BLaER1 treated with 17β-estradiol and CSF1 and Interleukin-3, amounts not matched to agents 10 nM and 100 nM (cell line): ENCODE data around the gene DLG3.
"Not testable (repeated sequence)": the region's sequence is repeated elsewhere in the genome, so short reads cannot be mapped to it uniquely, and the experiment has no call there.

Experiments used
- H3K27ac ChIP-seq, 11 experiments: shearing (Covaris generic); formaldehyde crosslinking; 2 replicates each; pipeline ENCODE4 v1.8.1; 2022
- H3K27me3 ChIP-seq, 11 experiments: shearing (Covaris generic); formaldehyde crosslinking; 2 replicates each; pipeline ENCODE4 v1.8.1; 2022
- H3K36me3 ChIP-seq, 11 experiments: shearing (Covaris generic); formaldehyde crosslinking; 2 replicates each; pipeline ENCODE4 v1.8.1; 2022
- H3K4me1 ChIP-seq, 10 experiments: shearing (Covaris generic); formaldehyde crosslinking; 2 replicates each; pipeline ENCODE4 v1.8.1; 2022
- H3K4me2 ChIP-seq, 11 experiments: shearing (Covaris generic); formaldehyde crosslinking; 2 replicates each; pipeline ENCODE4 v1.8.1; 2022
- H3K4me3 ChIP-seq, 10 experiments: shearing (Covaris generic); formaldehyde crosslinking; 2 replicates each; pipeline ENCODE4 v1.8.1; 2022
- H3K9ac ChIP-seq, 11 experiments: shearing (Covaris generic); formaldehyde crosslinking; 2 replicates each; pipeline ENCODE4 v1.8.1; 2022
- H3K9me3 ChIP-seq, 11 experiments: shearing (Covaris generic); formaldehyde crosslinking; replicated peaks in 1 of 11; 2 replicates each; pipeline ENCODE4 v1.8.1; 2022
- H4K20me1 ChIP-seq, 11 experiments: shearing (Covaris generic); formaldehyde crosslinking; 2 replicates each; pipeline ENCODE4 v1.8.1; 2022
- Cebpa-rat ChIP-seq, 11 experiments: shearing (Covaris generic); IDR thresholded peaks; 2 replicates each; pipeline ENCODE4 v1.8.1; 2022

DLG3 gene

GRCh38 chrX:70504772-70505450 lies 60.3 kb downstream of the DLG3 start:
- Histone ChIP-seq H4K20me1 (peaks cover 0 to 10% (median 0%) of the 10 kb centered on the region in 11 experiments; a peak in 1 of 22 replicates), H3K27ac (no peak overlapping the region), H3K9ac (no peak overlapping the region), H3K4me2 (no peak overlapping the region), H3K27me3 (peaks cover 86 to 100% (median 99%) of the 10 kb centered on the region in 11 experiments), H3K9me3 (no peaks in the 10 kb centered on the region), H3K36me3 (peaks cover 0 to 53% (median 39%) of the 10 kb centered on the region in 11 experiments; a peak in 17 of 22 replicates), H3K4me3 (no peak overlapping the region), H3K4me1 (peaks cover 0 to 21% (median 15%) of the 10 kb centered on the region in 10 experiments; a peak in 14 of 20 replicates)
- TF ChIP-seq Cebpa-rat (IDR thresholded peaks at IDR 0.05): no peak

- no peak overlapping the region for H3K4me2 ChIP-seq
- H3K9ac ChIP-seq: no peak overlapping the region
- H3K27me3 ChIP-seq: peaks cover 87 to 100% (median 99%) of the 10 kb centered on the region in 11 experiments
- peaks cover 0 to 24% (median 15%) of the 10 kb centered on the region in 10 experiments; a peak in 14 of 20 replicates for H3K4me1 ChIP-seq
- H3K36me3 ChIP-seq: peaks cover 0 to 48% (median 34%) of the 10 kb centered on the region in 11 experiments; a peak in 16 of 22 replicates
- H3K9me3 ChIP-seq: no peaks in the 10 kb centered on the region
- no peak overlapping the region for H3K4me3 ChIP-seq
- H4K20me1 ChIP-seq: peaks cover 0 to 10% (median 0%) of the 10 kb centered on the region in 11 experiments; a peak in 1 of 22 replicates
- no peak overlapping the region for H3K27ac ChIP-seq
- TF ChIP-seq Cebpa-rat (IDR thresholded peaks at IDR 0.05): no peak
These were observed 60.8 kb downstream of the DLG3 start for GRCh38 chrX:70505451-70505841.

- Histone ChIP-seq H3K27ac (peak overlapping the region in 3 of 11 experiments; percentile 18 to 57 (median 54); a peak in 4 of 22 replicates), H3K9ac (no peak overlapping the region), H3K9me3 (no peaks in the 10 kb centered on the region), H3K4me2 (peak overlapping the region in 7 of 11 experiments; percentile 7 to 66 (median 45); a peak in 13 of 22 replicates), H3K27me3 (peaks cover 64 to 95% (median 89%) of the 10 kb centered on the region in 11 experiments), H3K36me3 (peaks cover 0 to 19% (median 7%) of the 10 kb centered on the region in 11 experiments; a peak in 10 of 22 replicates), H4K20me1 (peaks cover 0 to 10% (median 0%) of the 10 kb centered on the region in 11 experiments; a peak in 1 of 22 replicates), H3K4me3 (no peak overlapping the region), H3K4me1 (peaks cover 0 to 24% (median 15%) of the 10 kb centered on the region in 10 experiments; a peak in 14 of 20 replicates)
- TF ChIP-seq Cebpa-rat (IDR thresholded peaks at IDR 0.05): no peak
These were observed 63.8 kb downstream of the DLG3 start for GRCh38 chrX:70508296-70508911.

- Histone ChIP-seq H3K4me2 (peak overlapping the region in 7 of 11 experiments; percentile 7 to 66 (median 45); a peak in 12 of 22 replicates), H3K4me3 (no peak overlapping the region), H3K9ac (no peak overlapping the region), H4K20me1 (0 out of 22 replicates have a peak, but pooled peaks cover 0 to 10% (median 0%) of the 10 kb centered on the region in 11 experiments), H3K27me3 (peaks cover 58 to 94% (median 82%) of the 10 kb centered on the region in 11 experiments), H3K36me3 (peaks cover 0 to 12% (median 2%) of the 10 kb centered on the region in 11 experiments; a peak in 4 of 22 replicates), H3K4me1 (peaks cover 0 to 24% (median 15%) of the 10 kb centered on the region in 10 experiments; a peak in 14 of 20 replicates), H3K27ac (peak overlapping the region in 3 of 11 experiments; percentile 18 to 54 (median 33); a peak in 4 of 22 replicates), H3K9me3 (no peaks in the 10 kb centered on the region)
- no peak for TF ChIP-seq Cebpa-rat (IDR thresholded peaks at IDR 0.05)
These were observed 64.4 kb downstream of the DLG3 start for GRCh38 chrX:70509078-70509477.

- H3K4me1 ChIP-seq, H3K27ac ChIP-seq, H4K20me1 ChIP-seq, H3K36me3 ChIP-seq, H3K9ac ChIP-seq, H3K4me2 ChIP-seq, H3K4me3 ChIP-seq: not testable (repeated sequence)
- H3K27me3 ChIP-seq: peaks cover 6 to 43% (median 27%) of the 10 kb centered on the region in 11 experiments; a peak in 20 of 22 replicates
- H3K9me3 ChIP-seq: peaks cover 0 to 16% (median 12%) of the 10 kb centered on the region in 11 experiments; a peak in 17 of 22 replicates
These were observed 70.6 kb downstream of the DLG3 start for GRCh38 chrX:70515270-70515669.

GRCh38 chrX:70515692-70516091 lies 71.1 kb downstream of the DLG3 start:
- H3K4me3 ChIP-seq, H4K20me1 ChIP-seq, H3K27ac ChIP-seq, H3K4me1 ChIP-seq, H3K4me2 ChIP-seq, H3K9ac ChIP-seq, H3K36me3 ChIP-seq: not testable (repeated sequence)
- H3K9me3 ChIP-seq: peaks cover under 1 to 20% (median 16%) of the 10 kb centered on the region in 11 experiments; a peak in 20 of 22 replicates
- H3K27me3 ChIP-seq: peaks cover 2 to 43% (median 27%) of the 10 kb centered on the region in 11 experiments; a peak in 20 of 22 replicates

GRCh38 chrX:70525733-70526132 lies 81.1 kb downstream of the DLG3 start:
- H3K36me3 ChIP-seq: no peaks in the 10 kb centered on the region
- H3K9ac ChIP-seq: no peak overlapping the region; a peak in 1 of 22 replicates
- H3K4me2 ChIP-seq: peak overlapping the region in 2 of 11 experiments; percentile 20 to 69; a peak in 1 of 22 replicates
- H3K27ac ChIP-seq: peak overlapping the region in 8 of 11 experiments; percentile 86 to 93 (median 91); a peak in 16 of 22 replicates
- H3K27me3 ChIP-seq: peaks cover 60 to 99% (median 93%) of the 10 kb centered on the region in 11 experiments
- H4K20me1 ChIP-seq: no peaks in the 10 kb centered on the region
- H3K4me3 ChIP-seq: no peak overlapping the region
- TF ChIP-seq Cebpa-rat (IDR thresholded peaks at IDR 0.05): no peak
- H3K9me3 ChIP-seq: peaks cover 7 to 33% (median 13%) of the 10 kb centered on the region in 11 experiments
- peaks cover 3 to 46% (median 30%) of the 10 kb centered on the region in 10 experiments; a peak in 19 of 20 replicates for H3K4me1 ChIP-seq

- H3K36me3 ChIP-seq: no peaks in the 10 kb centered on the region
- H3K27ac ChIP-seq: peak overlapping the region in 9 of 11 experiments; percentile 63 to 93 (median 91); a peak in 18 of 22 replicates
- peaks cover 0 to 20% (median 1%) of the 10 kb centered on the region in 11 experiments; a peak in 6 of 22 replicates for H3K9me3 ChIP-seq
- H3K4me1 ChIP-seq: peaks cover 3 to 46% (median 30%) of the 10 kb centered on the region in 10 experiments; a peak in 19 of 20 replicates
- H3K27me3 ChIP-seq: peaks cover 62 to 99% (median 92%) of the 10 kb centered on the region in 11 experiments
- peak overlapping the region in 10 of 11 experiments; percentile 2 to 81 (median 58); a peak in 13 of 22 replicates for H3K4me2 ChIP-seq
- H4K20me1 ChIP-seq: no peaks in the 10 kb centered on the region
- no peak overlapping the region for H3K4me3 ChIP-seq
- H3K9ac ChIP-seq: peak overlapping the region in 8 of 11 experiments; percentile 15 to 81 (median 66); a peak in 12 of 22 replicates
- no peak for TF ChIP-seq Cebpa-rat (IDR thresholded peaks at IDR 0.05)
These were observed 82.4 kb downstream of the DLG3 start for GRCh38 chrX:70527053-70527452.
